Keratinocyte (primary cell): Measurements from ENCODE around the gene CGNL1. TPM values are rescaled to one million over a fixed set of nuclear protein-coding genes. Genes with fewer than 3 reads are reported as not detected.

Experiments used
- DNase-seq: peaks from one replicate; pipeline ENCODE4 v3.0.0-alpha.2; 2011; ENCODE audit warnings: low read depth, missing footprints, low spot score
- FAIRE-seq: peaks from 2 replicates; lab custom pipeline; 2011; peaks lifted over from hg19 to GRCh38; lab: Jason Lieb, UNC
- H2AFZ ChIP-seq: 2 replicates; pipeline ENCODE4 v1.6.0; 2012; ENCODE audit warnings: low read length, control low read depth, inconsistent platforms; ENCODE audit not compliant: control insufficient read depth
- H3K27ac ChIP-seq: 2 replicates; pipeline ENCODE4 v1.5.1; 2011; ENCODE audit warnings: low read length; ENCODE audit not compliant: control insufficient read depth, insufficient read depth
- H3K27me3 ChIP-seq: 3 replicates; pipeline ENCODE4 v1.6.0; 2011; ENCODE audit warnings: low read length; ENCODE audit not compliant: control insufficient read depth, insufficient read depth; ENCODE audit errors: extremely low read depth
- H3K36me3 ChIP-seq, 2 experiments: 2 replicates in 1 of 2; 3 replicates in 1 of 2; pipeline ENCODE4 v1.5.1; 2011; ENCODE audit warnings: low read length in 2 of 2, mild to moderate bottlenecking in 1 of 2; ENCODE audit not compliant: control insufficient read depth in 2 of 2, insufficient read depth in 2 of 2; ENCODE audit errors: extremely low read depth in 1 of 2
- H3K4me1 ChIP-seq: 3 replicates; pipeline ENCODE4 v1.5.1; 2011; ENCODE audit warnings: low read length; ENCODE audit not compliant: control insufficient read depth, insufficient read depth; ENCODE audit errors: extremely low read depth
- H3K4me2 ChIP-seq: 3 replicates; pipeline ENCODE4 v1.6.0; 2011; ENCODE audit warnings: low read depth, low read length; ENCODE audit not compliant: control insufficient read depth, insufficient read depth; ENCODE audit errors: extremely low read depth
- H3K4me3 ChIP-seq, 3 experiments: fragments of 200-600 bp in 1 of 3; sonication (generic) in 1 of 3; 2 replicates in 2 of 3; 3 replicates in 1 of 3; pipeline ENCODE4 v1.5.1; 2011 to 2016; ENCODE audit warnings: low read length in 3 of 3, mild to moderate bottlenecking in 3 of 3, control low read depth in 2 of 3, inconsistent platforms in 1 of 3, low read depth in 1 of 3, mixed read lengths in 1 of 3, mixed run types in 1 of 3, moderate library complexity in 1 of 3; ENCODE audit not compliant: control insufficient read depth in 2 of 3, insufficient read depth in 2 of 3; ENCODE audit errors: extremely low read depth in 1 of 3
- H3K79me2 ChIP-seq: 2 replicates; pipeline ENCODE4 v1.6.0; 2012; ENCODE audit warnings: low read length; ENCODE audit not compliant: control insufficient read depth, insufficient read depth
- H3K9ac ChIP-seq: 3 replicates; pipeline ENCODE4 v1.6.0; 2011; ENCODE audit warnings: low read length; ENCODE audit not compliant: control insufficient read depth, insufficient read depth; ENCODE audit errors: extremely low read depth
- H3K9me1 ChIP-seq: 3 replicates; pipeline ENCODE4 v1.6.0; 2011; ENCODE audit warnings: low read length; ENCODE audit not compliant: control insufficient read depth, insufficient read depth; ENCODE audit errors: extremely low read depth
- H3K9me3 ChIP-seq: 2 replicates; pipeline ENCODE4 v1.5.1; 2012; ENCODE audit warnings: low read depth, low read length; ENCODE audit not compliant: control insufficient read depth
- H4K20me1 ChIP-seq: 3 replicates; pipeline ENCODE4 v1.6.0; 2011; ENCODE audit warnings: low read length; ENCODE audit not compliant: control insufficient read depth, insufficient read depth; ENCODE audit errors: extremely low read depth
- EZH2 ChIP-seq: IDR thresholded peaks from one replicate; pipeline ENCODE4 v1.6.1; 2012; ENCODE audit warnings: inconsistent platforms, mild to moderate bottlenecking, low read length, moderate library complexity
- dilution Hi-C: fragments of 300-500 bp; cut with MboI; formaldehyde crosslinking; loops from one replicate; pipeline ENCODE4 v1.7.0; 2020; ENCODE audit warnings: low sequenced_read_pairs; ENCODE audit not compliant: extremely low pct_ligation_motif_present
- polyA plus RNA-seq, 5 experiments: library from polyadenylated mRNA; depleted of rRNA in 3 of 5; stranded (reverse) in 3 of 5; stranded (forward) in 1 of 5; unstranded in 1 of 5; fragments of >200 nt; gene quantifications; 1 replicate in 1 of 5; 2 replicates in 3 of 5; 3 replicates in 1 of 5; pipeline versions ENCODE4 v1.2.1 to v1.2.3, GENCODE V29; 2011 to 2012; ENCODE audit warnings: missing spikeins in 2 of 5, low read depth in 1 of 5, low replicate concordance in 1 of 5
- TF ChIP-seq, protein P1 (sequence below), 3 experiments: IDR thresholded peaks in 1 of 3; conservative IDR thresholded peaks in 1 of 3; optimal IDR thresholded peaks in 1 of 3; 2 replicates in 2 of 3; 3 replicates in 1 of 3; pipeline versions ENCODE3 to v1.5.1; 2011; ENCODE audit warnings: low read length in 3 of 3, mild to moderate bottlenecking in 3 of 3, moderate library complexity in 2 of 3, control low read depth in 1 of 3, inconsistent platforms in 1 of 3; ENCODE audit not compliant: insufficient read depth in 2 of 3; ENCODE audit errors: extremely low read depth in 1 of 3

CGNL1 gene
- polyA plus RNA-seq, 1 donor (not counting 4 experiments of a cell fraction or from before 2014, with no cell fraction given) = 0.05 TPM

- Histone ChIP-seq H3K36me3 (no peaks in the 10 kb centered on the region), H3K4me1 (peaks cover 12% of the 10 kb centered on the region), H3K79me2 (no peaks in the 10 kb centered on the region), H2AFZ (no peak overlapping the region), H3K27me3 (no peaks in the 10 kb centered on the region), H3K4me3 (no peak overlapping the region), H3K27ac (no peak overlapping the region), H4K20me1 (no peaks in the 10 kb centered on the region), H3K4me2 (no peak overlapping the region), H3K9me1 (no peaks in the 10 kb centered on the region), H3K9ac (no peak overlapping the region), H3K9me3 (no peaks in the 10 kb centered on the region)
- TF ChIP-seq, protein P1, sequence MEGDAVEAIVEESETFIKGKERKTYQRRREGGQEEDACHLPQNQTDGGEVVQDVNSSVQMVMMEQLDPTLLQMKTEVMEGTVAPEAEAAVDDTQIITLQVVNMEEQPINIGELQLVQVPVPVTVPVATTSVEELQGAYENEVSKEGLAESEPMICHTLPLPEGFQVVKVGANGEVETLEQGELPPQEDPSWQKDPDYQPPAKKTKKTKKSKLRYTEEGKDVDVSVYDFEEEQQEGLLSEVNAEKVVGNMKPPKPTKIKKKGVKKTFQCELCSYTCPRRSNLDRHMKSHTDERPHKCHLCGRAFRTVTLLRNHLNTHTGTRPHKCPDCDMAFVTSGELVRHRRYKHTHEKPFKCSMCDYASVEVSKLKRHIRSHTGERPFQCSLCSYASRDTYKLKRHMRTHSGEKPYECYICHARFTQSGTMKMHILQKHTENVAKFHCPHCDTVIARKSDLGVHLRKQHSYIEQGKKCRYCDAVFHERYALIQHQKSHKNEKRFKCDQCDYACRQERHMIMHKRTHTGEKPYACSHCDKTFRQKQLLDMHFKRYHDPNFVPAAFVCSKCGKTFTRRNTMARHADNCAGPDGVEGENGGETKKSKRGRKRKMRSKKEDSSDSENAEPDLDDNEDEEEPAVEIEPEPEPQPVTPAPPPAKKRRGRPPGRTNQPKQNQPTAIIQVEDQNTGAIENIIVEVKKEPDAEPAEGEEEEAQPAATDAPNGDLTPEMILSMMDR (optimal IDR thresholded peaks at IDR 0.05 in 1 of 3, IDR thresholded peaks at IDR 0.05 in 1 of 3, conservative IDR thresholded peaks at IDR 0.05 in 1 of 3; ENCODE audit: extremely low read depth in 1 of 3, insufficient read depth in 2 of 3, low read length in 3 of 3) = no peak
- no peak for TF ChIP-seq EZH2
- no peak for DNase-seq
- no peak for FAIRE-seq
- dilution Hi-C loops = no loop called here
Observed at GRCh38 chr15:57598346-57598745, 222.0 kb downstream of the CGNL1 start.

- H3K9me3 ChIP-seq = no peaks in the 10 kb centered on the region
- no peaks in the 10 kb centered on the region for H3K27me3 ChIP-seq
- no peaks in the 10 kb centered on the region for H3K9me1 ChIP-seq
- no peaks in the 10 kb centered on the region for H3K79me2 ChIP-seq
- dilution Hi-C loops = no loop called here
- FAIRE-seq (no peak), DNase-seq (no peak)
- H3K4me1 ChIP-seq = peaks cover 12% of the 10 kb centered on the region
- no peaks in the 10 kb centered on the region for H4K20me1 ChIP-seq
- no peak overlapping the region for H2AFZ ChIP-seq
- TF ChIP-seq, protein P1 (optimal IDR thresholded peaks at IDR 0.05 in 1 of 3, IDR thresholded peaks at IDR 0.05 in 1 of 3, conservative IDR thresholded peaks at IDR 0.05 in 1 of 3; ENCODE audit: extremely low read depth in 1 of 3, insufficient read depth in 2 of 3, low read length in 3 of 3) = no peak
- no peak for TF ChIP-seq EZH2
- H3K36me3 ChIP-seq = no peaks in the 10 kb centered on the region
- no peak overlapping the region for H3K9ac ChIP-seq
- no peak overlapping the region for H3K27ac ChIP-seq
- H3K4me2 ChIP-seq = no peak overlapping the region
- no peak overlapping the region for H3K4me3 ChIP-seq
Observed at GRCh38 chr15:57599296-57599810, 223.0 kb downstream of the CGNL1 start.
